HTERT RPE-1 (cell line): ENCODE data around the gene LDHAL6A.

Experiments used
- in situ Hi-C: fragments of 300-500 bp; cut with MboI; formaldehyde crosslinking; loops from 4 replicates; pipeline ENCODE4 v1.14.3; 2020; ENCODE audit warnings: low sequenced_read_pairs

Gene LDHAL6A

GRCh38 chr11:18490319-18490718 lies 34.7 kb downstream of the LDHAL6A start:
- in situ Hi-C loops = no loop called here

DNA sequence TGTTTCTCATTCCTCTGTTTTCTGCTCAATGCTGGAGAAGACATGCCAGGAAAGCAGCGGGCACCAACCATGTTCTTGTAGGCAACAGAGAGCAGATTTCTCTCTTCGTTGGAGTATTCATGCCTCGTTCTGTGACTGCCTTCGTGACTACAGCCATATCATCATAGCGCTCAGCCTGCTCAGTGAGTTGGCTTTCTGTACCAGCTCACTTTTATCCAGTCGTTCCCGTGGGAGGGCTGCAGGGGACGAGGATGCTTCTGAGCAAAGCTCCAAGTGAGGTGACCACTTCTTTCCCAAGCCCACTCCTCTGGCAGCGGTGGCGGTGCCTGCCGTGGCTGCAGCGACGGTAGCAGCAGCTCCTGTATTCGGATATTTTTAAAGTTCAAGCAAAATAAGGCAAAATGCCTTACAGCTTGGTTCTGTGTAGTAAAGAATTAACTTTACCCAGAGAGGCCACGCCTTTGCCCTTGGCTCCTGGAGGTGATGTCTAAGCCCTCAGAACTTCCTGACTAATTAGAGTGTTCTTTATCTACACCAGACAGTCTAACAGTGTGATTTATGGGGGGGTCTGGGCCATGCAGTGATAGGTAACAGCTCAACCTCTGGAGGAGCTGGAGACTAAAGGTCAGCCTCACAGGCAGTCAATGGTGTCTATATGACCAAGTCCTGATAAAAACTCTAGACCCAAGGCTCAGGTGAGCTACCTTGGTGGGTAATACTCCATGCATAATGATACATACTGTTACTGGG lies 35.3 kb downstream of the LDHAL6A start:
- in situ Hi-C loops = no loop called here

- in situ Hi-C loops = no loop called here
Measured at GRCh38 chr11:18491924-18492323, 36.3 kb downstream of the LDHAL6A start.

GRCh38 chr11:18492888-18493287 lies 37.2 kb downstream of the LDHAL6A start:
- in situ Hi-C loops = no loop called here

GRCh38 chr11:18493310-18493709 lies 37.7 kb downstream of the LDHAL6A start:
- in situ Hi-C loops = no loop called here

DNA sequence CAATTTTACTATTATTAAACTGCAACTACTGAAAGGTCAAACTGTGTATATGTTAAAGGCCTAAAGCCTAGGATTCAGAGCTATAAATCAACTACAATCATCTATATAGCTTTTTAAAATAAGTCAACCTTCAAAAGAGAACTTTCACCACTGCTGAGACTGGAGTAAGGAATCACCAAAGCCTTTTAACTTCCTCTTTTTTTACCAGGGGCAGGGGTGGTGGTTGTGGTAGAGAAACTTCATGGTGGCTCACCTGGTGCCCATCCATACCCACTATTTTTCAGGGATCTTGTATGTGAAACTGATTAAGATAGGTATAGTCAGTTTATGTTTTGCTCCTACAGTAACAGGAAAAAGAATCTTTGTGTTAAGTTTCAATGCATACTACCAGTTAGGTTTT lies 39.6 kb downstream of the LDHAL6A start:
- in situ Hi-C loops = no loop called here

GRCh38 chr11:18495703-18496102 lies 40.0 kb downstream of the LDHAL6A start:
- in situ Hi-C loops = no loop called here

- in situ Hi-C loops = no loop called here
Measured at GRCh38 chr11:18498039-18498438, 42.4 kb downstream of the LDHAL6A start.

GRCh38 chr11:18501629-18502028 lies 46.0 kb downstream of the LDHAL6A start:
- in situ Hi-C loops = no loop called here

GRCh38 chr11:18502352-18502751 lies 46.7 kb downstream of the LDHAL6A start:
- in situ Hi-C loops = no loop called here

- in situ Hi-C loops = no loop called here
Measured at GRCh38 chr11:18521122-18521521, 65.5 kb downstream of the LDHAL6A start.

DNA sequence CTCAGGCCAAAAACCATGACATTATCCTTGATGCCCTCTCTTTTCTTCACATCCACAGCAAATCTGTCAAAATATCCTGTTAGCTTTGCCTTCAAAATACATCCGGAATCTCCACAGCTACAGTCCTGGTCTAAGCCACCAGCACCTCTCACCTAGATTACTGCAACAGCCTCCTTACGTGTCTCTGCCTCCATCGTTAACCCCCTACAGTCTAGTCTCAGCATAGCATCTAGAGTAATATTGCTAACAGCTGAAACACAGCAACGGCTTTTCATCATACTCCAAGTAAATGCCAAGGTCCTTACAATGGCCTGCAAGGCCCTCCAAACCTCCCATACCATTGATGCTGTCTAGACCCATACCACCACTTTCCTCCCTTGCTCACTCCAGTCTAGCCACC lies 66.7 kb downstream of the LDHAL6A start:
- in situ Hi-C loops = no loop called here

DNA sequence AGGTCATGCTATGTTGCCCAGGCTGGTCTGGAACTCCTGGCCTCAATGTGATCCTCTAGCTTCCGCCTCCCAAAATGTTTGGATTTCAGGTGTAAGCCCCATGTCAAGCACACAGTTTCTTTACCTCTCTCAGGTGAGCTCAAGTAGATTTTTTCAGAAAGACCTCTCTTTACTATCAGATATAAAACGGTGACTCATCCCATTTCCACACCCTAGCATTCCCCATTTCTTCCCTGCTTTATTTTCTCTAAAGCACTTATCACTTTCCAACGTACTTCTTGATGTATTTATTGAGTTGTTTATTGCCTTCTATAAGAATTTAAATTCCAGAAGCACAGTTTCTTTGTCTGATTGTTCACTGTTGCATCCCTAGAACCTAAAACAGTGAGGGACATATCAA lies 67.4 kb downstream of the LDHAL6A start:
- in situ Hi-C loops = no loop called here

DNA sequence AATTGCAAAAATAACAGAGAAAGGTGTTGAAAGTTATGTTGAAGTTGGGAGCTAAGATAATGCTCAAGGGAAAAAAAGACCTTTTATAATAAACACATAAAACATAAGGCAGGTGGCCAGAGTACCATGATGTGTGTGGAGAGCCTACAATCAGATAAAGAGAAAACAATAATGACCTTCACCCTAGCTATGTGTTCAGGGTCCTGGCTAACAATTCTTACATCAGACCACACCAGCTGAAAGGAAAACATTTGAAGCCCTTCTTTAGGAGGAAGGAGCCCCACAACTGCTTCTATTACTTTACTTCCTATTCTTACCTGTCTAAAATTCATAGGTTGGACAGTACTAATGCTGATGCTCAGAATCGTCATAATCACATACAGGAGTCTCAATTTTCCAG lies 68.6 kb downstream of the LDHAL6A start:
- in situ Hi-C loops = no loop called here

GRCh38 chr11:18526130-18526520 lies 70.5 kb downstream of the LDHAL6A start:
- in situ Hi-C loops = no loop called here

- in situ Hi-C loops = no loop called here
Measured at GRCh38 chr11:18526521-18527296, 71.1 kb downstream of the LDHAL6A start, which contains the start of gene TSG101. Gene TSG101 (minus strand): TSS chr11:18526942. CDS start chr11:18526816, 126 bp downstream.

GRCh38 chr11:18527512-18527911 lies 71.9 kb downstream of the LDHAL6A start:
- in situ Hi-C loops = no loop called here
